NT2/D1 (cell line): Measurements from ENCODE around the gene VWA2.

ENCODE experiments used
- SUZ12 ChIP-seq: IDR thresholded peaks from 2 replicates; pipeline ENCODE4 v1.6.1; 2011; ENCODE audit not compliant: insufficient read length, insufficient read depth; ENCODE audit errors: extremely low read depth
- YY1 ChIP-seq: IDR thresholded peaks from 2 replicates; pipeline ENCODE4 v1.6.1; 2011; ENCODE audit not compliant: insufficient read length, insufficient read depth
- ZNF274 ChIP-seq: IDR thresholded peaks from 2 replicates; pipeline ENCODE4 v1.6.1; 2011; ENCODE audit warnings: mild to moderate bottlenecking, low read depth, low read length

- TF ChIP-seq ZNF274 (no peak), YY1 (no peak), SUZ12 (no peak)
These were observed 32.2 kb upstream of the VWA2 start for GRCh38 chr10:114206902-114207301.
